RPMI8226 (cell line): ENCODE results near the gene ACP4.
A peak's percentile ranks its signal among the peaks of the same experiment; 100 is the strongest.

Experiments
- DNase-seq: peaks from one replicate; pipeline ENCODE4 v3.0.0-alpha.2; 2015

Gene ACP4

GRCh38 chr19:50826492-50827240 lies 36.5 kb downstream of the ACP4 start:
- DNase-seq, result no peak

DNA sequence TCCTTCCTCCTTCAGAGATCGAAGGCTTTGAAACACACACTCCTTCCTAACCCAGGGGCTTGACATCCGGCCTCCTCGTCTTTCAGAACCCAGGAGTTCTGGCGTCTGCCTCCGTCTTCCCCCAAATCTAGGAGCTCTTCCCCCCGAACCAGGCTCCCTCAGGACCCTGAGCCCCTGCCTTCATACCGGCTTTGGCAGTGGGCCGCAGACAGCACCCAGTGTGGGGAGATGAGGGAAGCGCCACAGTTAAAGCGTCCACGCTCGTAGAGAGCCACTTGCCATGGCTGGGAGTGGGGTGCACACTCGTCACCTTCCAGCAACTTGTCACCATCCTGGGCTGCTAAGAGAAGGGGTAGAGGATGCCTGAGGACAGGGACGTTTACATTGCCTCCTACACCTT lies 37.3 kb downstream of the ACP4 start:
- DNase-seq, result no peak

DNA sequence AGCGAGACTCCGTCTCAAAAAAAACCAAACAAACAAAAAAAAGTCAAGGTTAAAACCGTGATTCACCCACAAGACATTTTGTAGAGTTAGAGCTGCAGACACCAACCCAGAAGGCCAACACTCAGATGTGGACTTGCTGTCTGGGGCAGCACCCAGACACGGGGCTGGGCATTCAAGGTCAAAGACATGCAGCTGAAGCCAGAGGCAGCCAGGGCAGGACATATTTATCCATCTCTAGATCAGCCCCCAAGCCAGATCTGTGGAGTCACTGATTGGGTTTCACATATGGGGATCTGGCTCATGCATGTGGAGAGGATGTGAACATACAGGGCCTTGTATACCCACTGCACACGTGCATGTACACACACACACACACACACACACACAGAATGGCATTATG lies 39.6 kb downstream of the ACP4 start:
- no peak for DNase-seq

DNA sequence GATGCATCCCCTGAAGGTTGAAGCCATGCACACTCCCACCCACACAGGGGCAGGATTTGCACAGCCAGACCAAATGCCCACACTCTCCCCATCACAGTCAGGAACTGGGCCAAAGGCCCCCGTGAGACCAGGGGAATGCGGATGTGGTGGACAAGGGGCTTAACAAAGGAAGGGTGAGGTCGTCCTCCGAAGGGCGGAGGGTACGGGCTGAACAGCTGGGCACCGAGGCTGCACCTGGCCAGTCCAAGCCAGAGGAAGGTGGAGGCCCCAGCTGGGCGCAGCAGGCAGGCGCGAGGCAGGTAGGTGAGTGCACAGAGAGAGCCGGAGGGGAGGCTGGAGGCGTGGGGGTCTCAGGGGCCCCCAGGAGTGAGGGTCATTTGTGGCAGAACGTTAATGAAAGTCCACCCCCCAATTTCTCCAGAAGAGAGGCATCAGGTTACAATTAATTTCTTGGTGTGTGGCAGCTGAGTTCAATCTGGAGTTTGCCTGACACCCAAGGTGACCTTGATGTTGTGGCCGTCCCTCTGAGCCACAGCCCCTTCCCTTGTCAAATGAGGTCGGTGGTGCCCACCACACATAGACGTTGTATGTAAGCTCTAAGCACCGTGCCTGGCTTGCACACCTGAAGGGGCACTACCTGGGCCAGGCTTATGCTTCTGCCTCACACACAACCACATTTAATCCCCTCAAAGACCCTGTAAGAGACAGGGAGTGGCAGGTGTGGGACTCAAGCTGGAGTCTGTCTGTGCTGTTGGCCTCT lies 40.2 kb downstream of the ACP4 start:
- peak; percentile 33 for DNase-seq

GRCh38 chr19:50831026-50831396 lies 40.8 kb downstream of the ACP4 start:
- no peak for DNase-seq

- DNase-seq, result no peak
These were observed 42.5 kb downstream of the ACP4 start for GRCh38 chr19:50832666-50833065.

GRCh38 chr19:50833117-50833801 lies 43.0 kb downstream of the ACP4 start, which contains the start of gene KLK15:
Gene KLK15, minus strand, starts transcription at chr19:50833574. Its CDS starts 2,082 bp downstream, at chr19:50831492.
- DNase-seq, result peak; percentile 59

GRCh38 chr19:50833802-50834167 lies 43.6 kb downstream of the ACP4 start:
- no peak for DNase-seq

DNA sequence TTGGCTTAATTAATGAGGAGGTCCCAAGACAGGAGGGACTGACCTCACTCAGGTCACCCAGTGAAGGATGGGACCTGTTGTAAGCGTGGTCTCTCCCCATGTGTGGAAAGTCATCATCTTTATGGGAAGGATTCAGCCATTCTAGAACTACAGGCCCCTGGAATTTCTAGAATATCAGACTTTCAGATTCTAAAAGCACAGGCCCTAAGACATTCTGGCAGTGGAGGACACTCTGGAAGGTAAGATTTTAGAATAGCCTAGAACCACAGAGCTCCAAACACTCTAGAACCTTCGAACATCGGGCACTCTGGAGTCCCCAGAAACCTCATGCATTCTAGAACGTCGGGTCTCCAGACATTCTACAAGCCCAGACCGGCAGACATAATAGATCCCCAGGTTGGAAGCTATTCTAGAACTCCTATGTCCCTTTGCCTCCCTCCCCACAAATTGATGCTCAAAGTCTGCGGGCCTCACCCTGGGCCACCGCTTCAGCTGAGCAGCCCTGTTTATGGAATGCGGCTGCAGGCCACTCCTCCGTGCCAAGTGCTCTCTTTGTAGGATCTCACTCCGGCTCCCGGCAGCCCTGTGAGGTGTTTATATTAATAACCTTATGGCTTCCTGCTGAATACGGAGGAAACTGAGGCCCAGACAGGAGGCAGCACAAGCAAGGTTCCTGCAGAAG lies 45.0 kb downstream of the ACP4 start:
- no peak for DNase-seq

DNA sequence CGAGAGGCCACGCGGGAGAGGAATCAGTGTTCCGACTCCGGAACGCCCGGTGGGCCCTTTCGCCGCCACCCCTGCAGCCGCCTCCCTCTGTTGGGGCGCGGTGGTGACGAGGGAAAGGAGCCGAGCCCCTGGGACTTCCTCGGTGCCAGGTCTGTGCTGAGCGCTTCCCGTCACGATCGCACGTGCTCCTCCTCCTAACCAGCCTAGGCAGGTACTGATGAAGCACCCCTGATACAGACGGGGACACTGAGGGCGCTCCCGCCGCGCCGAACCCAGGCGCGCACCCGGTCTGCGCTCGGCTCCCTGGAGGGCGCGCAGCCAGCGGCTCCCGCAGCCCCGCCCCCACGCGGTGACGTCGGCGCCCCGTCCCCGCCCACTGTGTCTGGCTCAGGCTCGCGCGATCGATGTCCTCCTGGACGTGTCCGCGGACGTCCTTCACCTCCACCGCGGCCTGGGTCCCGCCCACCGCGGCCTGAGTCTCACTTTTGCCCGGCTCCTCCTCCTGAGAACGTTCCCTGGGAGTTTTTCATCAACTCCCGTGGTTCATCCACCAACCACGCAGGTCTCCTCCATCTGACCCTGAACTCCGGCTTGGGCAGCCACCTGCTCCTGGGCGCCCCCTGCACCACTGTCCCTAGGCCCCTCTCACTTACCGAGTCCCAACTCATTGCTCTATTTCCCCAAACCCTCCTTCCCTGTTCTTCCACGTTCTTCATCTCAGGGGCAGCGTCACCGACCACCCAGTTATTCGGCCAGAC lies 45.7 kb downstream of the ACP4 start:
- DNase-seq, result peak; percentile 87

DNA sequence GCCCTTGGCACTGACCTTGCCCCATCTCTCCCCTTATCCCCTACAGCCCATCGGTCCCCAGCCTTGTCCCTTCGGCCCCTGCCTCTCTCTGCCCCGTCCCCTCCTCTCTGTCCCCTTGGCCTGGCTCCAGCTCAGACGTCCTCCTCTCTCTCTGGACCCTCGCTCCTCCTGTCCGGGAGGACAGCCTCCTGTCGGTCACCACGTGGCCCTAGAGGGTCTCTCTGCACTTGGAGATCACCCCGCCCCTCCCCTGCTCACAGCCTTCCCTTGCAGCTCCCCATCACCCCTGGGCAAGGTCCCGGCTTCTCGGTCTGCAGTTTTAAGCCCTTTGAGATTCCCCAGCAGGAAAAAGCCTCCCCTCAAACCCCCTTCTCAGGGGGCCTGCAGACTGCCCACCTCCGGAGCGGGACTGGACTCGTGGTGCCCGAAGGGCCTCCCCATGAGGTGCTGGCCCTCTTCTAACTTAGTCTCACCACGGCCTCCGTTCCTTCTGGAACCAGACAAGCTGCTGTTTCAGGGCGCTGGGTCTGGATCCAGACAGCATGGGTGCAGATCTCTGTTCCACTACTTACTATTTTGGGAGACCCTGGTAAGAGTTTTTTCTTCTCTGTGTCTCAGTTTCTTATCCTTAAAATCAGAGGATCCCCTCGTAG lies 46.5 kb downstream of the ACP4 start:
- DNase-seq, result no peak

GRCh38 chr19:50837300-50837699 lies 47.1 kb downstream of the ACP4 start:
- DNase-seq, result peak; percentile 33

GRCh38 chr19:50838239-50838638 lies 48.0 kb downstream of the ACP4 start:
- DNase-seq, result peak; percentile 74

GRCh38 chr19:50839712-50840655 lies 49.8 kb downstream of the ACP4 start:
- DNase-seq, result no peak

DNA sequence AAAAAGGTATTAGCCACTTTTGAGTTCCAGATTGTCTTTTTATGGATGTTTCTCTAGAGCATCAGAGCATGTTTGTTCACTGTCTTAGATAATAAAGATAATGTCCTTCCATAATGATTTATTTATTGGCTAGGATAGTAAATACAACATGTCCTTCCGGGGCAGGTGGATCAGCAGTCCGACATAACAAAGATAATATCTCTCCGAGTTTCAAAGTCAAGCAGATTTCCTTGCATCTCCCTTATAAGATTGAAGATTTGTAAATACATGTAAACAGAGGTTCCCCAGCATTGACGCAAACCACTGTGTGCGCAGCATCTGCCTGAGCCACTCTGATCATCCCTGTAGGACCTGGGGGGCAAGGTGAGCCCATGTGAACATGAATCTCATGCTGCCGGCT lies 51.9 kb downstream of the ACP4 start:
- no peak for DNase-seq

- DNase-seq, result no peak
These were observed 53.0 kb downstream of the ACP4 start for GRCh38 chr19:50843205-50843604.

DNA sequence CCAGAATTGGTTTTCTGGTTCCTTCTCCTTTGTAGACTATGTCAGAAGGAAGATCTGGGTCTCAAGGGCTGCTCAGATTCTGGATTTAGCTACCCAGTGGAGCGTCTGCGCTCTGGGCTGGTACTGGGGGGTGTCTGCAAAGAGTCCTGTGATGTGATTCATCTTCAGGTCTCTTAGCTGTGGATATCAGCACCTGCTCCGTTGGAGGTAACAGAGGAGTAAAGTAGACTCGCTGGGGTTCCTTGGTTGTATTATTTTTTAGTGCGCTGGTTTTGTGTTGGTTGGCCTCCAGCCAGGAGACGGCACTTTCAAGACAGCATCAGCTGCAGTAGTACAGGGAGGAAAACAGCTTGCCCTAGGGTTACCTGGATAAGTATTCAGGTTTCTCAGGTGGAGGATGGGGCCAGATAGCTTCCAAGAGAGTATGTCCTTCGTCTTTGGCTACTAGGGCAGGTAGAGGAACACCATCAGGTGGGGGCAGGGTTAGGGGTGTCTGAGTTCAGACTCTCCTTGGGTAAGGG lies 53.5 kb downstream of the ACP4 start:
- peak; percentile 88 for DNase-seq

- peak; percentile 90 for DNase-seq
These were observed 54.2 kb downstream of the ACP4 start for GRCh38 chr19:50844296-50844935.
